Measurements from ENCODE around the gene CCN6. TPM values are rescaled to one million over a fixed set of nuclear protein-coding genes. Genes with fewer than 3 reads are reported as not detected.

The CCN6 gene
- total RNA-seq, 2 experiments from 2014 or later, result not detected

DNA sequence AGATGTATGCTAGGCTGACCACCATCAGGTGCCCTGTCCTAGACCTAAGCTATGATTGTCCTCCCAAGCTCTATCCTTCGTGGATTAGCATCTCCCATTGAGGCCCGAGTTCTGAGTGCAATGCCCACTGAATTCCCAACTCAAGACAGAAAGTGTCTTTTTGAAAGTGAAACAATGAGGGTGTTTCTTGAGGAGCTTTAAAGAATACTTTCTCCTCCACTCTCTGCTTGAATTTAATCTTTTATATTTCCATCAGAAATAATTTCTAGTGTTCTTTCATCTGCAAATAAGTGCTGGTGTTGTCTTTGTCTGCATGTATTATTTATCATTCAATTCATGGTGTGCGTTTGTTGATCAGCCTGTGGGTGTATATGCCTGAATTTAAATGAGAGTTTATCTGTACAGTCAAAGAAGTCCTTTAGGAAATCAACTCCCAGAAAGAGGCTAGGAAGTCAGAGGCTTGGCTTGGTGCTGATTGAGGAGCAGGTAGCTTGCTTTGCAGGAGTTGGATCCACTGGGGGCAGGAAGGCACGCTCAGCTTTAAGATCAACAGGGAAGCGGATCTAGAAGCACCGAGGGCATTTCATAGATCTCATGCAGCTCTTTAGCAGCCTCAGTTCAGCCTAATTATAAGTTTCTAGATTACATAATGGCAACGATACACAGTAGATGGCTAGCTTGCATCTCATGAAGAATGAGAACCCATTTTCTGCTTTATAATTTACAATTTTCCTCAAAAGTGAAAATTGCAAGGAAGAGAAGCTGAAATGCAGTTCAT, 36.0 kb upstream of the CCN6 start:
- Histone ChIP-seq H3K36me3 (ENCODE audit: insufficient read depth, low read length) (no peaks in the 10 kb centered on the region), H3K9me3 (ENCODE audit: control insufficient read depth in 1 of 2, insufficient read depth in 1 of 2, low read length in 2 of 2) (no peaks in the 10 kb centered on the region), H3K4me3 (ENCODE audit: low read length) (no peak overlapping the region), H3K27me3 (ENCODE audit: control insufficient read depth in 1 of 2, insufficient read depth in 2 of 2, low read length in 2 of 2) (no peaks in the 10 kb centered on the region), H3K27ac (ENCODE audit: low read depth in 1 of 2, low read length in 2 of 2) (no peak overlapping the region), H3K4me1 (ENCODE audit: insufficient read depth, low read length) (peaks cover 31% of the 10 kb centered on the region)
- Mint-ChIP-seq H3K4me1 (ENCODE audit: low read depth) (peaks cover 80% of the 10 kb centered on the region), H3K9me3 (no peaks in the 10 kb centered on the region), H3K27ac (no peak overlapping the region), H3K4me3 (peak overlapping the region; percentile 49), H3K36me3 (ENCODE audit: low read depth) (no peaks in the 10 kb centered on the region), H3K27me3 (no peaks in the 10 kb centered on the region)
- POLR2A ChIA-PET, result interaction anchor here (0.7 to 4.3 kb wide), 3 partner anchors 9 to 534 kb away, joined by 3 to 44 read pairs (median 7); no protein-coding TSS in a partner anchor
- DNase-seq (no peak), ATAC-seq (ENCODE audit: poor library complexity) (no peak)
- intact Hi-C loops (cut with DNase I, micrococcal nuclease), result loop anchor here in 1 of 2 experiments (10.0 kb wide), 1 partner anchor 147 kb away; no protein-coding TSS in a partner anchor
- TF ChIP-seq, protein P1, sequence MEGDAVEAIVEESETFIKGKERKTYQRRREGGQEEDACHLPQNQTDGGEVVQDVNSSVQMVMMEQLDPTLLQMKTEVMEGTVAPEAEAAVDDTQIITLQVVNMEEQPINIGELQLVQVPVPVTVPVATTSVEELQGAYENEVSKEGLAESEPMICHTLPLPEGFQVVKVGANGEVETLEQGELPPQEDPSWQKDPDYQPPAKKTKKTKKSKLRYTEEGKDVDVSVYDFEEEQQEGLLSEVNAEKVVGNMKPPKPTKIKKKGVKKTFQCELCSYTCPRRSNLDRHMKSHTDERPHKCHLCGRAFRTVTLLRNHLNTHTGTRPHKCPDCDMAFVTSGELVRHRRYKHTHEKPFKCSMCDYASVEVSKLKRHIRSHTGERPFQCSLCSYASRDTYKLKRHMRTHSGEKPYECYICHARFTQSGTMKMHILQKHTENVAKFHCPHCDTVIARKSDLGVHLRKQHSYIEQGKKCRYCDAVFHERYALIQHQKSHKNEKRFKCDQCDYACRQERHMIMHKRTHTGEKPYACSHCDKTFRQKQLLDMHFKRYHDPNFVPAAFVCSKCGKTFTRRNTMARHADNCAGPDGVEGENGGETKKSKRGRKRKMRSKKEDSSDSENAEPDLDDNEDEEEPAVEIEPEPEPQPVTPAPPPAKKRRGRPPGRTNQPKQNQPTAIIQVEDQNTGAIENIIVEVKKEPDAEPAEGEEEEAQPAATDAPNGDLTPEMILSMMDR (IDR thresholded peaks at IDR 0.05), result no peak
- CTCF ChIA-PET, result interaction anchor here (0.7 to 1.3 kb wide), 3 partner anchors 11 to 25 kb away, joined by 3 to 6 read pairs (median 4); no protein-coding TSS in a partner anchor

DNA sequence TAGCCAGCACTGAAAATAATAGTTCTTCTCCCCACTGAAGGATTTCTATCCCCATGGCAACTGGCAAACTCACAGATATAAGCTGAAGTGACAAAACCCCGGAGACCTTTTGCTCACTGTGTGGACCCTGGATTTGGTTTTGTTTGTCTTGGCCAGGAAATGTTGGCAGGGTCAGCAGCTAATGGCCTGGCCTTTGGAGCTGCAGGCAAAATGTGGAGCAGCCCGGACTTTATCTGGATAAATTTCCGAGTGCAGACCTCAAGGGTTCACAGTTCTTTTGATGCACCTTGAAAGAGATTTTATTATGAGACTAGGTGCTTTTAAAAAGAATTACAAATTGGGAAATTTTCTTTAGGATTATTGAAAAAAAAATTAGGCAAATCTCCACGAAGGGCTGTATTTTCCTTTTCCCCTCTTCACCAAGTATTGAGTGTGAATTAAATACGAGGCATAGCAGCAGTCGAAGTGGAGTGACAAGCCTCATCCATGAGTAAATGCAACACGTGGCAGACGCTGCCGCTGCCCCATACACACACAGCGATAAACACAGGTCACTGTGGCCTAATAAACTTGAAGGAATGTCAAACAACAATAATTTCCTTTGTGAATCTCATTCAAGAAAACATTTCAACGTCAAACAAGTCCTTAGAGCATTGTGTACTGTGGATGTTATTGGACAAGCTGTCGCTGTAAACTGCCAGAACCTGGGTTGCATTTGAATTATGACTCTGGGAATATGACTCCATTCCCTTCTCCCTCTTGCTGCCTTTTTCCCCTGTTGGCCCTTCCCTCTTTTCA, 35.1 kb upstream of the CCN6 start:
- Mint-ChIP-seq H3K9me3 (peaks cover 3% of the 10 kb centered on the region), H3K27ac (no peak overlapping the region), H3K4me3 (no peak overlapping the region), H3K36me3 (ENCODE audit: low read depth) (peaks cover 5% of the 10 kb centered on the region), H3K27me3 (no peaks in the 10 kb centered on the region), H3K4me1 (ENCODE audit: low read depth) (peaks cover 82% of the 10 kb centered on the region)
- CTCF ChIA-PET, result interaction anchor here (0.7 to 1.7 kb wide), 2 partner anchors 8 to 23 kb away, joined by 3 to 4 read pairs; no protein-coding TSS in a partner anchor
- intact Hi-C loops (cut with DNase I, micrococcal nuclease), result loop anchor here in 1 of 2 experiments (10.0 kb wide), 1 partner anchor 146 kb away; no protein-coding TSS in a partner anchor
- TF ChIP-seq, protein P1 (IDR thresholded peaks at IDR 0.05), result no peak
- POLR2A ChIA-PET, result interaction anchor here (2.1 to 4.3 kb wide), 2 partner anchors 8 to 25 kb away, joined by 7 to 44 read pairs; no protein-coding TSS in a partner anchor
- H3K27me3 ChIP-seq (ENCODE audit: control insufficient read depth in 1 of 2, insufficient read depth in 2 of 2, low read length in 2 of 2), result no peaks in the 10 kb centered on the region
- no peak overlapping the region for H3K4me3 ChIP-seq (ENCODE audit: low read length)
- no peaks in the 10 kb centered on the region for H3K36me3 ChIP-seq (ENCODE audit: insufficient read depth, low read length)
- peaks cover 0 to 2% of the 10 kb centered on the region in 2 experiments for H3K9me3 ChIP-seq (ENCODE audit: control insufficient read depth in 1 of 2, insufficient read depth in 1 of 2, low read length in 2 of 2)
- no peak overlapping the region for H3K27ac ChIP-seq (ENCODE audit: low read depth in 1 of 2, low read length in 2 of 2)
- no peak for ATAC-seq (ENCODE audit: poor library complexity)
- DNase-seq, result no peak
- H3K4me1 ChIP-seq (ENCODE audit: insufficient read depth, low read length), result peaks cover 31% of the 10 kb centered on the region

DNA sequence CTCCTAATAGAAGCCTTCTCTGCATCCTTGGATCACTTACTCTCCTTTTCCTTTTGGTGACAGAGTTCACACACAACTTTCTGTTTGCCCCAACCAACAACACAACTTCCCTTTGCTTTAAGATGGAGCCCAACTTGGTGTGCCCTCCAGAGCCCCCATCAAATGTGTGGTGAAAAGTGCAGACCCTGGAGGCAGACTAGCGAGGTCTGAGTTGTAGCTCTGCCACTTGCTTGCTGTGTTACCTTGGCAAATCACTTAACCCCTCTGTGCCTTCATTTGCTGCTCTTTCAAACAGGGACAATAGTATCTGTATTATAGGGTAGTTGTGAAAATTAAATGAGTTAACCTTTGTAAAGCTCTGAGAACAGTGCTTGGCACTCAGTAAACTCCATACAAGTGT, 34.3 kb upstream of the CCN6 start:
- CTCF ChIA-PET, result interaction anchor here (1.7 kb wide), 1 partner anchor 9 kb away, joined by 4 read pairs; no protein-coding TSS in a partner anchor
- no peak overlapping the region for H3K27ac ChIP-seq (ENCODE audit: low read depth in 1 of 2, low read length in 2 of 2)
- TF ChIP-seq, protein P1 (IDR thresholded peaks at IDR 0.05), result no peak
- DNase-seq (no peak), ATAC-seq (ENCODE audit: poor library complexity) (no peak)
- Mint-ChIP-seq H3K9me3 (peaks cover 3% of the 10 kb centered on the region), H3K36me3 (ENCODE audit: low read depth) (peaks cover 7% of the 10 kb centered on the region), H3K27ac (no peak overlapping the region), H3K27me3 (no peaks in the 10 kb centered on the region), H3K4me3 (no peak overlapping the region), H3K4me1 (ENCODE audit: low read depth) (peaks cover 82% of the 10 kb centered on the region)
- H3K9me3 ChIP-seq (ENCODE audit: control insufficient read depth in 1 of 2, insufficient read depth in 1 of 2, low read length in 2 of 2), result peaks cover 0 to 3% of the 10 kb centered on the region in 2 experiments
- intact Hi-C loops (cut with DNase I, micrococcal nuclease), result loop anchor here in 1 of 2 experiments (10.0 kb wide), 1 partner anchor 145 kb away; no protein-coding TSS in a partner anchor
- H3K27me3 ChIP-seq (ENCODE audit: control insufficient read depth in 1 of 2, insufficient read depth in 2 of 2, low read length in 2 of 2), result no peaks in the 10 kb centered on the region
- H3K4me3 ChIP-seq (ENCODE audit: low read length), result no peak overlapping the region
- no peaks in the 10 kb centered on the region for H3K36me3 ChIP-seq (ENCODE audit: insufficient read depth, low read length)
- POLR2A ChIA-PET, result interaction anchor here (2.1 kb wide), 1 partner anchor 24 kb away, joined by 4 read pairs; no protein-coding TSS in a partner anchor
- peaks cover 31% of the 10 kb centered on the region for H3K4me1 ChIP-seq (ENCODE audit: insufficient read depth, low read length)
